Testis (tissue), 3 donors: ENCODE results near the gene LANCL2. TPM values are rescaled to one million over a fixed set of nuclear protein-coding genes. Genes with fewer than 3 reads are reported as not detected.

ENCODE experiments used
- DNase-seq: peaks from one replicate; pipeline ENCODE4 v3.0.0-alpha.2; 2019
- H3K27ac ChIP-seq, 2 donors: fragments of 200-600 bp; sonication (generic); one replicate each; pipeline ENCODE4 v1.5.1; 2019
- H3K27me3 ChIP-seq: fragments of 200-600 bp; sonication (generic); one replicate; pipeline ENCODE4 v1.5.1; 2019
- H3K36me3 ChIP-seq: fragments of 200-600 bp; sonication (generic); one replicate; pipeline ENCODE4 v1.5.1; 2017; ENCODE audit warnings: low read depth; ENCODE audit errors: missing control alignments
- H3K4me1 ChIP-seq: fragments of 200-600 bp; sonication (generic); one replicate; pipeline ENCODE4 v1.5.1; 2019
- H3K4me3 ChIP-seq, 2 donors: fragments of 200-600 bp; sonication (generic); one replicate each; pipeline ENCODE4 v1.5.1; 2017 to 2019
- H3K9me3 ChIP-seq: fragments of 200-600 bp; sonication (generic); one replicate; pipeline ENCODE4 v1.5.1; 2017
- POLR2A ChIP-seq: fragments of 450-650 bp; IDR thresholded peaks from one replicate; pipeline ENCODE4 v1.6.1; 2017; ENCODE audit warnings: antibody characterized with exemption, mild to moderate bottlenecking, moderate library complexity
- WGBS, 2 donors: methylation state at CpG; one replicate each; pipeline ENCODE4 v1.1.5; 2018; 5-methylcytosine and 5-hydroxymethylcytosine counted together
- intact Hi-C: fragments of 100-400 bp; cut with DNase I; formaldehyde crosslinking; loops from one replicate; pipeline ENCODE4 v1.15.1; 2023; ENCODE audit warnings: low total_unique reads
- polyA plus RNA-seq: library from polyadenylated mRNA; stranded (reverse); fragments of 350-450 nt; fragmentation: Illumina TruSeq; extraction: RNeasy Lipid Tissue Mini Kit (QIAGEN cat#74804); gene quantifications from one replicate; pipeline ENCODE4 v1.2.3, GENCODE V29; 2014; ENCODE audit warnings: low read depth, low replicate concordance; ENCODE audit not compliant: insufficient read depth
- total RNA-seq, 2 donors: library from RNA; depleted of rRNA; stranded (reverse); fragments of >200 nt; gene quantifications; one replicate each; pipeline ENCODE4 v1.2.3, GENCODE V29; 2016
- TF ChIP-seq, protein P1 (sequence below), 3 experiments: fragments of 450-650 bp in 2 of 3; fragments of 200-600 bp in 1 of 3; sonication (generic) in 1 of 3; IDR thresholded peaks; one replicate each; pipeline ENCODE4 v1.5.1; 2016 to 2019; ENCODE audit warnings: antibody characterized with exemption in 3 of 3, mild to moderate bottlenecking in 2 of 3, moderate library complexity in 1 of 3

The LANCL2 gene
- total and polyA plus RNA-seq, 3 donors from 2014 or later: 49.0 to 59.7 (median 50.5) TPM

DNA sequence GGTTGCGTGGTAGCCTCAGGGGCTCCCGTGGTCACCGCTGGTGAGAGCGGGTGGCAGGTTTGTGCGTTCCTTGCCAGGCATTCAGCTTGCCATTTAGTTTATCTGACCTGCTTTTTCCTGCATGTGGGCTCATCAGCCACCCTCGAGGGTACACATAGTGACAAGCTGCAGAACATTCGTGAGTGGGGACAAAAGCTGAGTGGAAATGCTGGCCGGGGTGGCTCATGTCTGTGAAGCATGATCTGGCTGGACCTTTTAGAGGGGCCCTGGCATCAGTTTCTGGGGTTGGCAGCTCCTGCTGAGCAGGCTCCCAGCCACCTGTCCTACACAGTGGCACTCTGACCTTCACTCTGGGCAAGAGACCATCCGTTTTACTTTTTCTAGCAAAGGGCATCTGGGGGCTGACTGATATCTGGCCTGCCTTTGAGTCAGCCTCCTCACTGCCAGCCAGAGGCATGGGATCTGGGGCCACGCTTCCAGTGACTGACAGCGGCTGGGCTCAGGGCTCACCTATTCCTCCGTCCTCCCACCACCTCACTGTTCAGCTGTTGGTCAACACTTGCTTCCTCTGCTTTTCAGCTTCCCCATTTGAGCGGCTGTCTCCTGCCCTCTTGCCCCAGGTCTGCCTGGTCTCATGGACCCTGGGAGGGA lies 75.0 kb downstream of the LANCL2 start:
- TF ChIP-seq, protein P1, sequence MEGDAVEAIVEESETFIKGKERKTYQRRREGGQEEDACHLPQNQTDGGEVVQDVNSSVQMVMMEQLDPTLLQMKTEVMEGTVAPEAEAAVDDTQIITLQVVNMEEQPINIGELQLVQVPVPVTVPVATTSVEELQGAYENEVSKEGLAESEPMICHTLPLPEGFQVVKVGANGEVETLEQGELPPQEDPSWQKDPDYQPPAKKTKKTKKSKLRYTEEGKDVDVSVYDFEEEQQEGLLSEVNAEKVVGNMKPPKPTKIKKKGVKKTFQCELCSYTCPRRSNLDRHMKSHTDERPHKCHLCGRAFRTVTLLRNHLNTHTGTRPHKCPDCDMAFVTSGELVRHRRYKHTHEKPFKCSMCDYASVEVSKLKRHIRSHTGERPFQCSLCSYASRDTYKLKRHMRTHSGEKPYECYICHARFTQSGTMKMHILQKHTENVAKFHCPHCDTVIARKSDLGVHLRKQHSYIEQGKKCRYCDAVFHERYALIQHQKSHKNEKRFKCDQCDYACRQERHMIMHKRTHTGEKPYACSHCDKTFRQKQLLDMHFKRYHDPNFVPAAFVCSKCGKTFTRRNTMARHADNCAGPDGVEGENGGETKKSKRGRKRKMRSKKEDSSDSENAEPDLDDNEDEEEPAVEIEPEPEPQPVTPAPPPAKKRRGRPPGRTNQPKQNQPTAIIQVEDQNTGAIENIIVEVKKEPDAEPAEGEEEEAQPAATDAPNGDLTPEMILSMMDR (IDR thresholded peaks at IDR 0.05): no peak
- TF ChIP-seq POLR2A: no peak
- no peak for DNase-seq
- H3K9me3 ChIP-seq: no peaks in the 10 kb centered on the region
- no peaks in the 10 kb centered on the region for H3K4me1 ChIP-seq
- H3K27ac ChIP-seq: no peak overlapping the region
- H3K36me3 ChIP-seq: no peaks in the 10 kb centered on the region
- H3K4me3 ChIP-seq: no peak overlapping the region
- intact Hi-C loops: no loop called here
- WGBS, 2 donors: 86 to 88% methylated on average over 7 to 13 of the region's 13 CpGs
- H3K27me3 ChIP-seq: no peaks in the 10 kb centered on the region

GRCh38 chr7:55441002-55441401 lies 75.9 kb downstream of the LANCL2 start:
- 96 to 98% methylated on average over 5 of the region's 5 CpGs for WGBS, 2 donors
- DNase-seq: no peak
- intact Hi-C loops: no loop called here

DNA sequence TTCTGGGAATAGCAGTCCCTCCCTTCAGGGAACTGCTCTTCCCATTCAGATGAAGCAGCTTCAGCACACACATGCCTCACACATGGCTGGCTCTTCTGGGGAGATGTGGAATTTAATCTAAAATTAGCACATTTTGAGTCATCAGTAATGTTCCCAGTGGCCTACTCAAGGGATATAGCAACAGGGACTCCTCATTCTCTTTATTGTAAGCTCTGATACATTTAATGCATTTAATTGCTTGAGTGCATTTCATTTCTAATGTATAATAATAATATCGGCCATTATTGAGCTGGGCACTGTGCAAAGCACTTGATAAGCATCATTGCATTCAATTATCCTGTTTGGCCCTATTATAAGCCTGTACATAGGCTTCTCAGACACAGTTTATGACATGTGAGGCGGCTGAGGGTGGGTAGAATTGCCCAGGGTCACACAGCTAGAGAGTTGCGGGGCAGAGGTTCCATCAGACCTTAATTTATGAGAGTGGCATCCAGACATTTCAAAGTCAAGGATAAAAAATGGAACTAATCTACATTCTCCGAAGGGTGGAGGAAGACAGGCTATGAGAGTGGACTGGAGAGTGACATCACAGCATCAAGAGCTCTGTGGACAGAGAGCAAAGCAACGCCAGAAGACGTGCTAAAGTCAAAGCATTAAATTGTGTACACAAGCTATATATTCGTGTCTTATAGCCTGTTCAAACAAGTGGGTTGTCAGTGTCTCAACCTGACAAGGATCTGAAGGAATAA lies 76.8 kb downstream of the LANCL2 start:
- intact Hi-C loops: no loop called here
- no peak overlapping the region for H3K4me3 ChIP-seq
- no peaks in the 10 kb centered on the region for H3K9me3 ChIP-seq
- no peak overlapping the region for H3K27ac ChIP-seq
- TF ChIP-seq POLR2A: no peak
- TF ChIP-seq, protein P1 (IDR thresholded peaks at IDR 0.05): no peak
- H3K36me3 ChIP-seq: no peaks in the 10 kb centered on the region
- DNase-seq: no peak
- H3K4me1 ChIP-seq: no peaks in the 10 kb centered on the region
- 77 to 87% methylated on average over 7 of the region's 7 CpGs for WGBS, 2 donors
- no peaks in the 10 kb centered on the region for H3K27me3 ChIP-seq

More at GRCh38 chr7:55441002-55441401, 75.9 kb downstream of the LANCL2 start:
- Histone ChIP-seq H3K36me3 (no peaks in the 10 kb centered on the region), H3K9me3 (no peaks in the 10 kb centered on the region), H3K27ac (no peak overlapping the region), H3K27me3 (no peaks in the 10 kb centered on the region), H3K4me3 (no peak overlapping the region), H3K4me1 (no peaks in the 10 kb centered on the region)
- TF ChIP-seq, protein P1 (IDR thresholded peaks at IDR 0.05): no peak
- TF ChIP-seq POLR2A: no peak

- WGBS, 2 donors: 67 to 74% methylated on average over 1 of the region's 1 CpG
- Histone ChIP-seq H3K27me3 (no peaks in the 10 kb centered on the region), H3K9me3 (no peaks in the 10 kb centered on the region), H3K4me1 (no peaks in the 10 kb centered on the region), H3K4me3 (no peak overlapping the region), H3K36me3 (no peaks in the 10 kb centered on the region), H3K27ac (no peak overlapping the region)
- no peak for DNase-seq
- intact Hi-C loops: no loop called here
- TF ChIP-seq, protein P1 (IDR thresholded peaks at IDR 0.05): no peak
- no peak for TF ChIP-seq POLR2A
Measured at GRCh38 chr7:55444786-55445185, 79.6 kb downstream of the LANCL2 start.
